ENCODE data around the gene BTBD1. TPM values are rescaled to one million over a fixed set of nuclear protein-coding genes. Genes with fewer than 3 reads are reported as not detected.
"Not testable (repeated sequence)": the region's sequence is repeated elsewhere in the genome, so short reads cannot be mapped to it uniquely, and the experiment has no call there.

BTBD1 gene
- total RNA-seq, 1 donor from 2014 or later, result 70.8 TPM

- no peak for DNase-seq (ENCODE audit: low read depth)
Observed at GRCh38 chr15:83057696-83058376, 9.2 kb downstream of the BTBD1 start.

- no peak for DNase-seq (ENCODE audit: low read depth)
Observed at GRCh38 chr15:83057002-83057401, 10.1 kb downstream of the BTBD1 start.

- peak; percentile 86 for DNase-seq (ENCODE audit: low read depth)
Observed at GRCh38 chr15:83053151-83053550, 13.9 kb downstream of the BTBD1 start.

- peak; percentile 63 for DNase-seq (ENCODE audit: low read depth)
Observed at GRCh38 chr15:83046558-83047127, 20.4 kb downstream of the BTBD1 start.

GRCh38 chr15:83044156-83044555 lies 22.9 kb downstream of the BTBD1 start:
- DNase-seq (ENCODE audit: low read depth), result no peak

GRCh38 chr15:83039206-83039605 lies 27.8 kb downstream of the BTBD1 start:
- DNase-seq (ENCODE audit: low read depth), result no peak

- DNase-seq (ENCODE audit: low read depth), result no peak
Observed at GRCh38 chr15:83036253-83036652, 30.8 kb downstream of the BTBD1 start.

GRCh38 chr15:83031234-83031633 lies 35.8 kb downstream of the BTBD1 start:
- not testable (repeated sequence) for DNase-seq (ENCODE audit: low read depth)

- peak; percentile 19 for DNase-seq (ENCODE audit: low read depth)
Observed at GRCh38 chr15:83030021-83030420, 37.0 kb downstream of the BTBD1 start.

GRCh38 chr15:83018436-83018835 lies 48.6 kb downstream of the BTBD1 start:
- DNase-seq (ENCODE audit: low read depth), result peak; percentile 50

- DNase-seq (ENCODE audit: low read depth), result no peak
Observed at GRCh38 chr15:83016906-83017305, 50.1 kb downstream of the BTBD1 start.

GRCh38 chr15:83015361-83015760 lies 51.7 kb downstream of the BTBD1 start:
- no peak for DNase-seq (ENCODE audit: low read depth)

- no peak for DNase-seq (ENCODE audit: low read depth)
Observed at GRCh38 chr15:83014205-83014653, 52.8 kb downstream of the BTBD1 start.

GRCh38 chr15:83012636-83013035 lies 54.4 kb downstream of the BTBD1 start:
- DNase-seq (ENCODE audit: low read depth), result no peak

GRCh38 chr15:83012076-83012426 lies 55.0 kb downstream of the BTBD1 start:
- DNase-seq (ENCODE audit: low read depth), result no peak

GRCh38 chr15:83011271-83012075 lies 55.6 kb downstream of the BTBD1 start, which contains the start of gene C15orf40:
C15orf40 (minus strand) TSS chr15:83011639; CDS start chr15:83011607, 32 bp downstream.
- peak; percentile 74 for DNase-seq (ENCODE audit: low read depth)

GRCh38 chr15:83010709-83011270 lies 56.3 kb downstream of the BTBD1 start:
- peak; percentile 72 for DNase-seq (ENCODE audit: low read depth)

- DNase-seq (ENCODE audit: low read depth), result not testable (repeated sequence)
Observed at GRCh38 chr15:83000672-83001031, 66.4 kb downstream of the BTBD1 start.

GRCh38 chr15:82999905-83000671 lies 67.0 kb downstream of the BTBD1 start:
- peak; percentile 70 for DNase-seq (ENCODE audit: low read depth)

- no peak for DNase-seq (ENCODE audit: low read depth)
Observed at GRCh38 chr15:82999426-82999825, 67.6 kb downstream of the BTBD1 start.

- DNase-seq (ENCODE audit: low read depth), result no peak
Observed at GRCh38 chr15:82995938-82996337, 71.1 kb downstream of the BTBD1 start.

GRCh38 chr15:82995076-82995475 lies 72.0 kb downstream of the BTBD1 start:
- DNase-seq (ENCODE audit: low read depth), result no peak
